Neural crest cell (in vitro differentiated cells): ENCODE measurements around the gene COL15A1. TPM values are rescaled to one million over a fixed set of nuclear protein-coding genes. Genes with fewer than 3 reads are reported as not detected.

Experiments used
- DNase-seq: peaks from one replicate; pipeline ENCODE4 v3.0.0; 2021; ENCODE audit warnings: low read depth, mixed read lengths, low spot score
- H3K27ac Mint-ChIP-seq: one replicate; pipeline ENCODE4 v1.8.0; 2021; ENCODE audit warnings: mild to moderate bottlenecking, mixed read lengths; ENCODE audit not compliant: unreplicated experiment
- H3K27me3 Mint-ChIP-seq: 2 replicates; pipeline ENCODE4 v1.8.0; 2021; ENCODE audit warnings: low read depth, mild to moderate bottlenecking, mixed read lengths
- H3K36me3 Mint-ChIP-seq: 2 replicates; pipeline ENCODE4 v1.8.0; 2021; ENCODE audit warnings: low read depth, mild to moderate bottlenecking, mixed read lengths
- H3K4me1 Mint-ChIP-seq: 2 replicates; pipeline ENCODE4 v1.8.0; 2021; ENCODE audit warnings: mixed read lengths
- H3K4me3 Mint-ChIP-seq: one replicate; pipeline ENCODE4 v1.8.0; 2021; ENCODE audit warnings: mild to moderate bottlenecking, mixed read lengths
- H3K9me3 Mint-ChIP-seq: 2 replicates; pipeline ENCODE4 v1.8.0; 2021; ENCODE audit warnings: mixed read lengths
- CTCF ChIP-seq: fragments of 200-600 bp; sonication (generic); conservative IDR thresholded peaks from 2 replicates; pipeline ENCODE4 v1.5.0; 2021; ENCODE audit warnings: antibody characterized with exemption, mild to moderate bottlenecking
- total RNA-seq: library from RNA; stranded (reverse); gene quantifications from 2 replicates; pipeline ENCODE4 v1.2.1, GENCODE V29; 2021

The COL15A1 gene
- total RNA-seq, 1 donor from 2014 or later = 0.33 TPM

- Mint-ChIP-seq H3K4me3 (no peak overlapping the region), H3K27ac (no peak overlapping the region), H3K9me3 (no peaks in the 10 kb centered on the region), H3K27me3 (peaks cover 41% of the 10 kb centered on the region), H3K36me3 (no peaks in the 10 kb centered on the region), H3K4me1 (no peaks in the 10 kb centered on the region)
- no peak for TF ChIP-seq CTCF
- no peak for DNase-seq
Observed at GRCh38 chr9:99060621-99061020, 116.9 kb downstream of the COL15A1 start.

- H3K36me3 Mint-ChIP-seq = no peaks in the 10 kb centered on the region
- H3K27me3 Mint-ChIP-seq = peaks cover 38% of the 10 kb centered on the region
- DNase-seq = no peak
- H3K4me1 Mint-ChIP-seq = peaks cover 6% of the 10 kb centered on the region
- no peaks in the 10 kb centered on the region for H3K9me3 Mint-ChIP-seq
- H3K4me3 Mint-ChIP-seq = no peak overlapping the region
- no peak for TF ChIP-seq CTCF
- H3K27ac Mint-ChIP-seq = no peak overlapping the region
Observed at GRCh38 chr9:99062549-99062948, 118.8 kb downstream of the COL15A1 start.

- no peak overlapping the region for H3K4me3 Mint-ChIP-seq
- TF ChIP-seq CTCF = no peak
- peaks cover 6% of the 10 kb centered on the region for H3K4me1 Mint-ChIP-seq
- no peaks in the 10 kb centered on the region for H3K36me3 Mint-ChIP-seq
- H3K27me3 Mint-ChIP-seq = peaks cover 32% of the 10 kb centered on the region
- H3K27ac Mint-ChIP-seq = no peak overlapping the region
- DNase-seq = no peak
- H3K9me3 Mint-ChIP-seq = no peaks in the 10 kb centered on the region
Observed at GRCh38 chr9:99063522-99063921, 119.8 kb downstream of the COL15A1 start.

GRCh38 chr9:99066571-99066970 is 122.9 kb downstream of the COL15A1 start:
- TF ChIP-seq CTCF = no peak
- H3K4me3 Mint-ChIP-seq = no peak overlapping the region
- peaks cover 6% of the 10 kb centered on the region for H3K4me1 Mint-ChIP-seq
- H3K36me3 Mint-ChIP-seq = no peaks in the 10 kb centered on the region
- DNase-seq = no peak
- no peak overlapping the region for H3K27ac Mint-ChIP-seq
- peaks cover 21% of the 10 kb centered on the region for H3K27me3 Mint-ChIP-seq
- no peaks in the 10 kb centered on the region for H3K9me3 Mint-ChIP-seq

GRCh38 chr9:99069075-99069474 is 125.4 kb downstream of the COL15A1 start:
- Mint-ChIP-seq H3K27me3 (peaks cover 3% of the 10 kb centered on the region), H3K27ac (no peak overlapping the region), H3K4me3 (no peak overlapping the region), H3K36me3 (no peaks in the 10 kb centered on the region), H3K9me3 (no peaks in the 10 kb centered on the region), H3K4me1 (peaks cover 6% of the 10 kb centered on the region)
- TF ChIP-seq CTCF = no peak
- no peak for DNase-seq

- Mint-ChIP-seq H3K27ac (no peak overlapping the region), H3K36me3 (no peaks in the 10 kb centered on the region), H3K27me3 (no peaks in the 10 kb centered on the region), H3K4me3 (no peak overlapping the region), H3K9me3 (no peaks in the 10 kb centered on the region), H3K4me1 (peaks cover 6% of the 10 kb centered on the region)
- DNase-seq = no peak
- no peak for TF ChIP-seq CTCF
Observed at GRCh38 chr9:99069546-99069945, 125.8 kb downstream of the COL15A1 start.
